GM03348 (cell line): ENCODE measurements around the gene RCAN2.
"Not testable (repeated sequence)": the region's sequence is repeated elsewhere in the genome, so short reads cannot be mapped to it uniquely, and the experiment has no call there.

ENCODE experiments used
- DNase-seq: peaks from one replicate; pipeline ENCODE4 v3.0.0; 2012; ENCODE audit warnings: low spot score

The RCAN2 gene

DNA sequence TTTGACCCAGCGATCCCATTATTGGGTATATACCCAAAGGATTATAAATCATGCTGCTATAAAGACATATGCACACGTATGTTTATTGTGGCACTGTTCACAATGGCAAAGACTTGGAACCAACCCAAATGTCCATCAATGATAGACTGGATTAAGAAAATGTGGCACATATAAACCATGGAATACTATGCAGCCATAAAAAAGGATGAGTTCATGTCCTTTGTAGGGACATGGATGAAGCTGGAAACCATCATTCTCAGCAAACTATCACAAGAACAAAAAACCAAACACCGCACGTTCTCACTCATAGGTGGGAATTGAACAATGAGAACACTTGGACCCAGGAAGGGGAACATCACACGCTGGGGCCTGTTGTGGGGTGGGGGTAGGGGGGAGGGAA is 103.5 kb downstream of the RCAN2 start:
- DNase-seq: not testable (repeated sequence)

GRCh38 chr6:46381579-46381978 is 109.7 kb downstream of the RCAN2 start:
- no peak for DNase-seq

- DNase-seq: no peak
Observed at GRCh38 chr6:46381057-46381456, 110.2 kb downstream of the RCAN2 start.

GRCh38 chr6:46380152-46380807 is 111.0 kb downstream of the RCAN2 start:
- DNase-seq: no peak

GRCh38 chr6:46378882-46379416 is 112.3 kb downstream of the RCAN2 start:
- no peak for DNase-seq

- no peak for DNase-seq
Observed at GRCh38 chr6:46378161-46378881, 112.9 kb downstream of the RCAN2 start.

DNA sequence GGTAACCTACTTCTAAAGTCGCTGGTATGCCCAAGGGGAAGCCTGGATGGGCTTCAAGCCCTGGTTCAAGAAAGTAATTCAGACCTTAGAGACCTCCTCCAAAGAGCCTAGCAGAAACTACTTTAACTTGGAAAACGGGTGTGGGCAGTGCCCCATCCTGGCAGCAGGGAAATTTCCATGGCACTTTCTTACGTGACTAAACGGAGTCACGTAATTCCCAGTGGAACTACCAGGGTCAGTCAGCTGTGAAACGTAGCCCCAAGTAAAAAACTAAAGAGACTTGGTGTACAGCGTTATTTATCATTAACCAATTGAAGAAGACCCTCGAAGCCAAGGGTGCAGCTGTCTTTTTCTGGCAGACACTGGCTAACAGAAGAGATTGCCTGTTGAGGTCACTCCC is 114.0 kb downstream of the RCAN2 start:
- no peak for DNase-seq

DNA sequence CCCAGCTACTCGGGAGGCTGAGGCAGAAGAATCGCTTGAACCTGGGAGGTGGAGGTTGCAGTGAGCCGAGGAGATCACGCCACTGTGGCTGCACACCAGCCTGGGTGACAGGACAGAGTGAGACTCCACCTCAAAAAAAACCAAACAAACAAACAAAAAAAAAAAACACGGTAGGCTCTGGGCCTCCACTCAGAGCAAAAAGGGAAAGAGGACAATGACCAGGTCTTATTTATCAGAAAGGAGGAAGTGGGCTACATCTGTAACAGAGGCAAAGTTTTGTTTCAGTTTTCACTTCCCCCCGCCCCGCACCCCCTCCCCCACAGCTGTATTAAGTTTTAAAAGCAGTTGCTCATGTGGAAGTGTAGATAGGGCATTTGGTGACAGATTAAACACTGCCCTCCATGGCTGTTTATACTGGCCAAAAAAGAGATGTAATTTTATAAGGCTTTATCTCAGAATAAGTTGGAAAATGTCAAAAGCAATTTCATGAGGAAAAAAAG is 114.6 kb downstream of the RCAN2 start:
- DNase-seq: no peak

GRCh38 chr6:46370622-46371021 is 120.6 kb downstream of the RCAN2 start:
- no peak for DNase-seq

DNA sequence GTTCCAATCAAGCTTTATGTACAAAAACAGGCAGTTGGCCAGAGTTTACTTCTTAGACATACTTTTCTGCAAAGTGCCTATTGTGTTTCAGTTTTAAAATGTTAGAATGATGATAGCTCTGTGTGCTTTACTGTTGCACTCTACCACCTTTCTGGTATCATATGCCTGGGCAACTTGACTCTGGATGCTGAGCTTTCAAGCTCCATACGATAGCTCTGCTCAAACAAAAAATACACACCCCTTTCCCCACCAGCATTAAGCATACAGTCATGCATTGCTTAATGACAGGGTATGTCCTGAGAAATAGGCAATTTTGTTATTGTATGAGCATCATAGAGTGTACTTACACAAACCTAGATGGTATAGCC is 123.1 kb downstream of the RCAN2 start:
- no peak for DNase-seq

DNA sequence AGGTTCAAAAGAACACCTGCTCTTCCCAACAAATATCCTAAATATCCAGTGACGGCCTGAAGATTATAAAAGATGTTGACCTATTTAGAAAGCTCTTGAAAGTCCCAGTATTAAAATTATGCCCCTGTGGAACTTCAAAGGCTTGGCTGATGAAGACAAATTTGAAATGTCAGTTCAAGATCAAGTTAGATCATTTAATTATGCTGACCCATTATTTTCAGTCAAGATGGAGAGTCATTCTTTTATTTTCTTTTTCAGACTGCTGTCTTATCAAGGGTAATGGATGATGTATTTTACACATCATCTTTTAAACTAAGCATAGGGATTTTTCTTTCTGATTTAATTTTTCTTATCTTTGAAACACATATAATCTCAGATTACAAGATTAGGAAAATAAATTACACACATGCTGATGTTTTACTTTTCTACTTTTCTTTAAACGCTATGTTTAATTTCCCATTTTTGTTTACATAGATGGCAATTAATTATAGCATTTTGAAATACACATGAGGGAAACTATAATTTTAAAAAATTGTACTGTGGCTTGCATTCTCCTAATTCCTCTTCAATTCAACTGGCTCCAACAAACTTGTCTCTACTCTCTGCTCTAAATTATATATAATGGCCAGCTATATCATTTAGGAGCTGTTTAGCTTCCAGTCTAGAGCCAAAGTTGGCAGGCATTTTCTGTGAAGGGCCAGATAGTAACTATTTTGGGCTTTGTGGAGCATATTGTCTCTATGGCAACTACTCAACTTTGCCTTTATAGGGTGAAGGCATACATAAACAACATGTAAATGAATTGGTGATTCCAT is 123.7 kb downstream of the RCAN2 start:
- no peak for DNase-seq

DNA sequence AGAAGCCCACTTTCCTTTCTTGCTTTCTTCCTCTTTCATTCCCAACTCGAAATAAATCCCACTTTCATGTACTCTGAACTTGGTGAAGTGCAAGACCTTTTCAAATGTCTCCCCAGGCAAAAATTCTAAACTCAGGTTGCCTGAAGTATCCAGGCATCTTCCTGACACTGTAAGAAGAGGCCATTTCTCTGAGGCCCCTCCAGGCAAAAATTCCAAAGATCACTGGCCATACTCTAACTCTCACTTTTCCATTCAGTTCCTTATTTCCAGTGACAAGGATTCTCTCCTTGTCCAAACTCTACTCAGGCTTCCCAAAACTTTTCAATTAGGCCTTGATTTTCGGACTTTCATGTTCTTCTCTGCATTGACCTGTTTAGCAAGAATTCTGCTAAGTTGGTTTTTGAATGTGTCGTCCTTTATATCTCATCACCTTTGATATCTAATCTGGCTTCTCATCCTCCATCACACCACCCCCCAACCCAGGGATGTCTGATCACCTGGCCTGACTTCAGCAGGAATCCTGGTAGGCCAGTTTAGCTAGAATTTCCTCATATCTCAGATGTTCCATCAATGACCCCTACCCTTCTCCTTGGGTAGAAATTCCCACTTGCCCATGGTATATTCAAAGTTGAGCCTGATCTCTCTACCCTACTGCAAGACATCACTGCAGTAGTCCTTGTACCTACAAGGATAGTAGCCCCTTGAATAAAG is 124.9 kb downstream of the RCAN2 start:
- DNase-seq: no peak

- DNase-seq: no peak
Observed at GRCh38 chr6:46357591-46357990, 133.7 kb downstream of the RCAN2 start.

- DNase-seq: no peak
Observed at GRCh38 chr6:46356543-46356942, 134.7 kb downstream of the RCAN2 start.

DNA sequence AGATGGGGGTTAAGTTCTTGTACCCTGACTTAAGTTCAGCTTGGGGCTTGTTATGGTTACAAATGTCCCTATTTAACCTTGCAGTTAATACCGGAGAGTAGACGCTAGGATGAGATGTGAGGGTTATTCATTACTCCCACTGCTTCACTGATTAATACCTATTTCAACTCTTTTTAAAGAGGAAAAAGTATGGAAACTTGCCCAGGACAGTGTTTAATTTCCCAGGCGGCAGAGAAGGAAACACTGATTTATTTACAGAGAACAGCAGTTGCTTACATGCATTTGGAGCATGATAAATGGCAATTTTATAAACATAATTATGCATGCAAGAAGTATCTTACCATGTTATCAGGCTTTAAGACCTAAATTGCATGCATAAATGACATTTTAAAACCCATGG is 137.7 kb downstream of the RCAN2 start:
- DNase-seq: no peak

DNA sequence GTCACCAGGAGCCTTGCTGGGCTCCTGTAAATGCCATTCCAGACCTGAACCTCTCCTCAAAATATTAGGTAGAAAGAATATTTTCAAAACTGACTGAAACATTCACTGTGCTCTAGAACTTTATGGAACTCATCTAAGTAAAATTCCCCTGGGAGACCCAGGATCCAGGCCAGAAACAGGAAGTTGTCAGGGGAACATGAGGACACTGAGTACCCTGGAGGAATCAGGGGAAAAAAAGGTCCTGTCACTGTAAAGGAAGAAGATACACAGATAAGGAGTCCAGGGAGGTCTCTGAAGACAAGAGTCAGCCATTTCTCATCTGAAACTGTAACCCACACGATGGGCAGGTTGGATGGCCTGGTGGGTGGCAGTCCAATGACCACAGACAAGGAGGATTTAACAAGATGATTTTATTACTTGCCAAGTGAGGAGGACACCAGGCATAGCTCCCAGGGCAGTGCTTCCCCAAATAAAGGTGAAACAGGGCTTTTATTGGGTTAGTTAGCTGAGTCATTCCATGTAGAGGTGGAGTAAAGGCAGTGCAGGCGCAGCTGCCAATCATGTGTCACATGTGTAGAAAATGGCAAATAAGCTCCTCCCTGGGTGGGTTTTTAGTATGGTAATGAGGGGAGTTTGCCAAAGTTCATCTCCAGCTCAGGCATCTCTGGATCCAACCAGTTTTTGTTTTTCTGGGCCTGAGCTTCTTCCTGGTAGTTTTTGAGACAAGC is 138.5 kb downstream of the RCAN2 start:
- DNase-seq: no peak

GRCh38 chr6:46350714-46351113 is 140.5 kb downstream of the RCAN2 start:
- no peak for DNase-seq

GRCh38 chr6:46347669-46348068 is 143.6 kb downstream of the RCAN2 start:
- DNase-seq: no peak

DNA sequence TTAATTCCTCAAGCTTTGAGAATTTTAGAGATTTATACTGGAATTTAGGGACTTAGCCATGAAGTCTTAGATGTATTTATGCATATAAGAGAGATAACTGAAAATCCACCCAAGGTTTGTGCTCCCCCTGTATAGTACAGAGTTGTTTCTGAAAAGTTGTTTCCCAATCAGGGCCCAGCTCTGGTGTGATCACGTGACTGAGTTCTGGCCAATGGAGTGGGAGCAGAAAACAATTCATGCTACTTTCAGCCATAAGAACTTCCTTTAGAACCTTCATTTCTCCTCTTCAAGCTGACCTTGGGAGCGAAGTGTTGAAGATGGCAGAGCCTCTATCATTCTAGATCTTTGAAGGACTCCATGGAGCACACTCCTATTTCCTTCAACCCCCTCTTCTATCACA is 151.0 kb downstream of the RCAN2 start:
- DNase-seq: no peak

- DNase-seq: no peak
Observed at GRCh38 chr6:46338131-46338530, 153.1 kb downstream of the RCAN2 start.

GRCh38 chr6:46334442-46334841 is 156.8 kb downstream of the RCAN2 start:
- no peak for DNase-seq
